Endothelial cell of umbilical vein (primary cell): ENCODE results near the gene TTI1. TPM values are rescaled to one million over a fixed set of nuclear protein-coding genes. Genes with fewer than 3 reads are reported as not detected.

Source experiments
- BruUV-seq: library from RNA; stranded (reverse); fragments of 400-500 nt; replicated peaks from 2 replicates; lab custom pipeline; 2021; lab: Mats Ljungman, UMichigan
- CTCF ChIA-PET: fragments of 300-600, 350-600 bp; sonication (Branson Sonifier 250); formaldehyde crosslinking; loops from one replicate; lab custom pipeline; 2021; ENCODE audit warnings: antibody characterized with exemption, inconsistent platforms; lab: Charles Lee
- POLR2A ChIA-PET: fragments of 300-600, 350-600 bp; sonication (Branson Sonifier 250); formaldehyde crosslinking; loops from one replicate; lab custom pipeline; 2021; ENCODE audit warnings: antibody characterized with exemption, inconsistent platforms; lab: Charles Lee
- DNase-seq: peaks from one replicate; pipeline ENCODE4 v3.0.0-alpha.2; 2011; ENCODE audit warnings: low read depth, low spot score
- FAIRE-seq: peaks from 2 replicates; lab custom pipeline; 2011; peaks lifted over from hg19 to GRCh38; lab: Jason Lieb, UNC
- H2AFZ ChIP-seq: 2 replicates; pipeline ENCODE4 v1.6.0; 2012; ENCODE audit warnings: low read depth, low read length, control low read depth, inconsistent platforms
- H3K27ac ChIP-seq: 2 replicates; pipeline ENCODE4 v1.5.1; 2011; ENCODE audit warnings: low read depth, mild to moderate bottlenecking, control low read depth, low read length, moderate library complexity; ENCODE audit not compliant: insufficient read depth
- H3K27me3 ChIP-seq, 2 experiments: 2 replicates each; pipeline versions ENCODE4 v1.6.0 to v1.6.1; 2011; ENCODE audit warnings: low read length in 2 of 2, mixed read lengths in 1 of 2; ENCODE audit not compliant: control insufficient read depth in 2 of 2, insufficient read depth in 2 of 2
- H3K36me3 ChIP-seq, 2 experiments: 2 replicates in 1 of 2; 3 replicates in 1 of 2; pipeline ENCODE4 v1.5.1; 2011; ENCODE audit warnings: low read length in 2 of 2, mild to moderate bottlenecking in 1 of 2, moderate library complexity in 1 of 2; ENCODE audit not compliant: control insufficient read depth in 2 of 2, insufficient read depth in 2 of 2; ENCODE audit errors: extremely low read depth in 1 of 2
- H3K4me1 ChIP-seq: 3 replicates; pipeline ENCODE4 v1.5.1; 2011; ENCODE audit warnings: mild to moderate bottlenecking, low read length; ENCODE audit not compliant: control insufficient read depth, insufficient read depth; ENCODE audit errors: extremely low read depth
- H3K4me2 ChIP-seq: 2 replicates; pipeline ENCODE4 v1.6.1; 2011; ENCODE audit warnings: low read length, control low read depth, mixed read lengths; ENCODE audit not compliant: insufficient read depth
- H3K4me3 ChIP-seq, 3 experiments: fragments of 200-600 bp in 1 of 3; sonication (generic), shearing (Covaris generic) in 1 of 3; replicated peaks in 1 of 3; 2 replicates each; pipeline ENCODE4 v1.5.1; 2011 to 2016; ENCODE audit warnings: control low read depth in 3 of 3, low read length in 3 of 3, mild to moderate bottlenecking in 2 of 3, inconsistent platforms in 1 of 3, low read depth in 1 of 3, moderate library complexity in 1 of 3; ENCODE audit not compliant: insufficient read depth in 1 of 3
- H3K79me2 ChIP-seq: 2 replicates; pipeline ENCODE4 v1.6.0; 2012; ENCODE audit warnings: low read length, inconsistent platforms; ENCODE audit not compliant: control insufficient read depth, insufficient read depth
- H3K9ac ChIP-seq: replicated peaks from 2 replicates; pipeline ENCODE3; 2011; ENCODE audit warnings: low read length, control low read depth; ENCODE audit not compliant: insufficient read depth; ENCODE audit errors: extremely low read depth
- H3K9me1 ChIP-seq: replicated peaks from 3 replicates; pipeline ENCODE4 v1.6.0; 2011; ENCODE audit warnings: mild to moderate bottlenecking, low read length; ENCODE audit not compliant: control insufficient read depth, insufficient read depth; ENCODE audit errors: extremely low read depth
- H3K9me3 ChIP-seq: replicated peaks from 2 replicates; pipeline ENCODE4 v1.5.1; 2012; ENCODE audit warnings: low read length, inconsistent platforms; ENCODE audit not compliant: control insufficient read depth, insufficient read depth
- H4K20me1 ChIP-seq: replicated peaks from 2 replicates; pipeline ENCODE3; 2011; ENCODE audit warnings: mild to moderate bottlenecking, low read length; ENCODE audit not compliant: control insufficient read depth, insufficient read depth; ENCODE audit errors: extremely low read depth
- CTCF ChIP-seq, 2 donors: IDR thresholded peaks; 1 replicate in 1 of 2; 2 replicates in 1 of 2; pipeline ENCODE4 v1.5.1; 2011; ENCODE audit warnings: low read length in 2 of 2, mild to moderate bottlenecking in 2 of 2, moderate library complexity in 2 of 2, control low read depth in 1 of 2, inconsistent platforms in 1 of 2, low read depth in 1 of 2; ENCODE audit not compliant: insufficient read depth in 1 of 2; ENCODE audit errors: extremely low read depth in 1 of 2
- EZH2 ChIP-seq: IDR thresholded peaks from 2 replicates; pipeline ENCODE4 v1.6.1; 2012; ENCODE audit warnings: borderline replicate concordance, low read depth, mild to moderate bottlenecking, moderate library complexity, low read length, inconsistent platforms; ENCODE audit not compliant: severe bottlenecking
- FOS ChIP-seq: IDR thresholded peaks from 2 replicates; pipeline ENCODE4 v1.6.1; 2011; ENCODE audit warnings: mild to moderate bottlenecking, low read length, moderate library complexity, borderline replicate concordance; ENCODE audit not compliant: insufficient read depth
- GATA2 ChIP-seq: IDR thresholded peaks from 2 replicates; pipeline ENCODE4 v1.7.0; 2011; ENCODE audit warnings: low read depth, mild to moderate bottlenecking, moderate library complexity, mixed read lengths, low read length; ENCODE audit not compliant: insufficient read length, insufficient read depth
- JUN ChIP-seq: IDR thresholded peaks from 2 replicates; pipeline ENCODE4 v1.6.1; 2011; ENCODE audit warnings: borderline replicate concordance, low read depth; ENCODE audit not compliant: insufficient read length, insufficient read depth
- MAX ChIP-seq: IDR thresholded peaks from 2 replicates; pipeline ENCODE4 v1.6.1; 2011; ENCODE audit not compliant: insufficient read depth, insufficient read length
- MYC ChIP-seq: IDR thresholded peaks from one replicate; pipeline ENCODE4 v1.6.1; 2011; ENCODE audit warnings: mild to moderate bottlenecking, low read depth, low read length
- POLR2A ChIP-seq: IDR thresholded peaks from 2 replicates; pipeline ENCODE4 v1.6.1; 2012; ENCODE audit warnings: low read depth, mild to moderate bottlenecking, control low read depth, low read length
- POLR2AphosphoS5 ChIP-seq: IDR thresholded peaks from 2 replicates; pipeline ENCODE4 v1.6.1; 2012; ENCODE audit warnings: low read depth, mild to moderate bottlenecking, control low read depth, low read length, moderate library complexity; ENCODE audit not compliant: insufficient read depth
- dilution Hi-C: fragments of 300-500 bp; cut with MboI; formaldehyde crosslinking; loops from one replicate; pipeline ENCODE4 v1.15.0; 2019; ENCODE audit warnings: low sequenced_read_pairs; ENCODE audit not compliant: extremely low pct_ligation_motif_present
- intact Hi-C: fragments of 100-400 bp; cut with micrococcal nuclease; formaldehyde crosslinking; loops from one replicate; pipeline ENCODE4 v1.10.0; 2022
- polyA plus RNA-seq, 4 experiments: library from polyadenylated mRNA; depleted of rRNA in 3 of 4; stranded (reverse) in 3 of 4; unstranded in 1 of 4; fragments of >200 nt; gene quantifications; 2 replicates each; pipeline versions ENCODE4 v1.2.1 to v1.2.3, GENCODE V29; 2011 to 2012; ENCODE audit warnings: missing spikeins in 1 of 4
- total RNA-seq: library from RNA; stranded (reverse); gene quantifications from 2 replicates; pipeline ENCODE4 v1.2.3, GENCODE V29; 2021

Gene TTI1
- total and polyA plus RNA-seq, 2 donors (not counting 3 experiments of a cell fraction or from before 2014, with no cell fraction given) = 13.2 to 23.2 TPM

- no peak overlapping the region for H3K27ac ChIP-seq
- H4K20me1 ChIP-seq = no peaks in the 10 kb centered on the region
- no peak overlapping the region for H3K4me2 ChIP-seq
- dilution Hi-C loops (no loop called here), intact Hi-C loops (loop anchor here (2.0 to 10.0 kb wide), 4 partner anchors 96 to 351 kb away; partner anchors contain the start of gene VSTM2L)
- ChIA-PET POLR2A (no interaction called here), CTCF (interaction anchor here (0.8 to 5.9 kb wide), 3 partner anchors 17 to 165 kb away, joined by 3 to 130 read pairs (median 4); no protein-coding TSS in a partner anchor)
- H3K36me3 ChIP-seq = peaks cover 3 to 6% of the 10 kb centered on the region in 2 experiments
- DNase-seq (no peak), FAIRE-seq (no peak)
- H3K79me2 ChIP-seq = peaks cover 37% of the 10 kb centered on the region
- TF ChIP-seq MYC = no peak
- TF ChIP-seq CTCF (IDR thresholded peaks at IDR 0.05; ENCODE audit: extremely low read depth in 1 of 2, insufficient read depth in 1 of 2, low read depth in 1 of 2, low read length in 2 of 2) = no peak
- TF ChIP-seq EZH2 = no peak
- TF ChIP-seq GATA2 = no peak
- TF ChIP-seq POLR2A = no peak
- no peak for TF ChIP-seq MAX
- no peak for TF ChIP-seq JUN
- TF ChIP-seq POLR2AphosphoS5 = no peak
- no peak for TF ChIP-seq FOS
- H2AFZ ChIP-seq = no peak overlapping the region
- no peak overlapping the region for H3K9ac ChIP-seq
- peaks cover 22% of the 10 kb centered on the region for H3K4me1 ChIP-seq
- BruUV-seq = no TSS peak
- no peaks in the 10 kb centered on the region for H3K9me3 ChIP-seq
- H3K27me3 ChIP-seq = no peaks in the 10 kb centered on the region
- no peak overlapping the region for H3K4me3 ChIP-seq
- H3K9me1 ChIP-seq = no peaks in the 10 kb centered on the region
Observed at GRCh38 chr20:38055848-38056247, 22.6 kb upstream of the TTI1 start.
